LNCaP clone FGC (cell line): ENCODE data around the gene TRIM47.

Source experiments
- DNase-seq: peaks from one replicate; pipeline ENCODE4 v3.0.0-alpha.2; 2011; ENCODE audit warnings: low read depth
- H3K4me3 ChIP-seq: 2 replicates; pipeline ENCODE4 v1.5.1; 2011; ENCODE audit warnings: mild to moderate bottlenecking, low read depth, low read length, control low read depth
- TF ChIP-seq, protein P1 (sequence below): IDR thresholded peaks from 2 replicates; pipeline ENCODE4 v1.5.1; 2012; ENCODE audit warnings: mild to moderate bottlenecking; ENCODE audit not compliant: control insufficient read depth, insufficient read depth; ENCODE audit errors: extremely low read depth

TRIM47 gene

DNA sequence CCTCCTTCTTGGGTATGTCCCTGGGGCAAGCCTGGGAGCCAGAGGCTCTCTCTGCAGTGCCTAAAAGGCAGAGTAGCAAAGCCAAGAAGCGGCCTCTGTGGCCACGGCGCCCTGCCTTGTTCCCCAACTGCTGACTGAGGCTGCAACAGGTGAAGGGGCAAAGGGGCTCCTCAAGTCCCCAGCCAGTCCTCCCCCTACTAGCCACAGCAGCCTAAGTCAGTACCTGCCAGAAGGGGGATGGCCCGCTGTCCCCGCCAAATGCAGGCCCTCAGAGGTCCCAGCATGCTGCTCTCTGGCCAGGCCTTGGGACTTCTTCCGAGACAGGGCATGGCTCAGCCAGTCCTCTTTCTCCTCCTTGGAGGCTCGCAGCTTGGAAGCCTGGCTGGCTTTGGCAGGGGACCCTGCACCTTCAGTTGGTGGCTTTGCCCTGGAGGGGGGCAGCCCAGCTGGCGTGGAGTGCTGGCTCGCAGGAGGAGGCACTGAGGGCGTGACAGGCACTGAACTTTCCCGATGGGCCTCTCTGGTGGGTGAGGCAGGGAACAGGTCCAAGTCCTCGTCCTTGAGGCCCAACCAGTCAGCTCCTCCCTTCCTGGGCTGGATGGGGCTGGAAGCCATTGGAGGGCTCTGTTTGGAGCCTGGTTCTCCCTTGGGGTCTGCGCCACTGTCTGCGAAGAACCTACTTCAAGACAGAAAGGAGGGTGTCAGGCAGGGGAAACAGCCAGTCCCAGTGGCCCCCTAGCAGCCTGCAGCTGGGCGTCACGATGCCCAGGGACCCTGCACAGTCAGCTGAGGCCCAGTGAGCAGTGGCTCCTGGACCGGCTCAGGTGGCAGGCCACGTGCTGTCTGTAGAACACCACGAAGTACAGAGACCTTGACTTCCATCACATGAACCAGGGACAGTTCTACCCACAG is 44.8 kb upstream of the TRIM47 start:
- DNase-seq = no peak
- TF ChIP-seq, protein P1, sequence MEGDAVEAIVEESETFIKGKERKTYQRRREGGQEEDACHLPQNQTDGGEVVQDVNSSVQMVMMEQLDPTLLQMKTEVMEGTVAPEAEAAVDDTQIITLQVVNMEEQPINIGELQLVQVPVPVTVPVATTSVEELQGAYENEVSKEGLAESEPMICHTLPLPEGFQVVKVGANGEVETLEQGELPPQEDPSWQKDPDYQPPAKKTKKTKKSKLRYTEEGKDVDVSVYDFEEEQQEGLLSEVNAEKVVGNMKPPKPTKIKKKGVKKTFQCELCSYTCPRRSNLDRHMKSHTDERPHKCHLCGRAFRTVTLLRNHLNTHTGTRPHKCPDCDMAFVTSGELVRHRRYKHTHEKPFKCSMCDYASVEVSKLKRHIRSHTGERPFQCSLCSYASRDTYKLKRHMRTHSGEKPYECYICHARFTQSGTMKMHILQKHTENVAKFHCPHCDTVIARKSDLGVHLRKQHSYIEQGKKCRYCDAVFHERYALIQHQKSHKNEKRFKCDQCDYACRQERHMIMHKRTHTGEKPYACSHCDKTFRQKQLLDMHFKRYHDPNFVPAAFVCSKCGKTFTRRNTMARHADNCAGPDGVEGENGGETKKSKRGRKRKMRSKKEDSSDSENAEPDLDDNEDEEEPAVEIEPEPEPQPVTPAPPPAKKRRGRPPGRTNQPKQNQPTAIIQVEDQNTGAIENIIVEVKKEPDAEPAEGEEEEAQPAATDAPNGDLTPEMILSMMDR = no peak
- H3K4me3 ChIP-seq = no peak overlapping the region

DNA sequence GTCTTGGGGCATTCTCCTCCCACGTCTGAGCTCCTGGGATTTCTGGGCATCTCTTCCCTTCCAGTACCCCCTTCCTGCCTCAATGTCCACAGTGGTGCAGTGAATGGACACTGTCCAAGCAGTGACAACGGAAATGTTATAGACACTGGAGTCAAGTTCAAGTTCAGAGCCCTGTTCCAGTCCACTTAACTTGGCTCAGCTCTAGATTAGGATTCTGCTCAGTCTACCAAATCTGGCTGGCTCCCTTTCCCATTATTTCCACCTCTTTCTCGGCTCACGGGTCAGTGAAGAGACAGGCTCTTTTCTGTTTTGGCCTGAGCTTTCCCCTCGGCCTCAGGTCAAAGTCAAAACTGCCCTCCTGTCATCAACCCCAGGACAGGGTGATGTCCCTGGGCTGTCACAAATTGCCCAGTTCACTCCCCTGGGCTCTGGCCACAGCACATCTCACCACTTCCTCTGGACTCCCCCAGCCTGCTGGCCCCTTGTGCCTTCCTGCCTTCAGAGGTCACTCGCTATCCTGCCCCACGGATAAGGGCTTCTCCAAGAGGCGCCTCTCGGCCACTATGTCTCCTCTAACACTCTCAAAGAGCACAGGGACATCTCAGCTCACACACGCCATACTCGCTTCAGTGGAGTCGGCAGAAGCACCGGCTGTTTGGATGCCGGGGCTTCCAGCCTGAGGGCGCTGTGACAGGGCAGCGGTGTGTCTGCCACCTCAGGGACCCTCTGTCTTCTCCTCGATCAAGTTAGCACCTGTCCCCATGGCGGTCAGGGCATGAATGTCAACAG is 44.0 kb upstream of the TRIM47 start:
- TF ChIP-seq, protein P1 = no peak

DNA sequence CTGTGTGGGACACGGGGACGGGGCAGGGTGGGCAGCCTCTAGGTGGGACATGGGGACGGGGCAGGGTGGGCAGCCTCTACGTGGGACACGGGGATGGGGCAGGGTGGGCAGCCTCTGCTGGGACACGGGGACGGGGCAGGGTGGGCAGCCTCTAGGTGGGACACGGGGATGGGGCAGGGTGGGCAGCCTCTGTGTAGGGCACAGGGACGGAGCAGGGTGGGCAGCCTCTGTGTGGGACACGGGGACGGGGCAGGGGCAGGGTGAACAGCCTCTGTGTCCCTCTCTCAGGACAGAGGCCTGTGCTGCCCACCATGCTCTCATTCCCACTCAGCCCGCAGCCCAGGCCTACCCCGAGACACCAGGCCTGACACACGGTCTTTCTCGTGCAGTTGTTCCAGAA is 43.2 kb upstream of the TRIM47 start:
- DNase-seq = no peak
- TF ChIP-seq, protein P1 = no peak
- H3K4me3 ChIP-seq = no peak overlapping the region

More for the DNA sequence above, 44.0 kb upstream of the TRIM47 start:
- DNase-seq = no peak
- H3K4me3 ChIP-seq = no peak overlapping the region

DNA sequence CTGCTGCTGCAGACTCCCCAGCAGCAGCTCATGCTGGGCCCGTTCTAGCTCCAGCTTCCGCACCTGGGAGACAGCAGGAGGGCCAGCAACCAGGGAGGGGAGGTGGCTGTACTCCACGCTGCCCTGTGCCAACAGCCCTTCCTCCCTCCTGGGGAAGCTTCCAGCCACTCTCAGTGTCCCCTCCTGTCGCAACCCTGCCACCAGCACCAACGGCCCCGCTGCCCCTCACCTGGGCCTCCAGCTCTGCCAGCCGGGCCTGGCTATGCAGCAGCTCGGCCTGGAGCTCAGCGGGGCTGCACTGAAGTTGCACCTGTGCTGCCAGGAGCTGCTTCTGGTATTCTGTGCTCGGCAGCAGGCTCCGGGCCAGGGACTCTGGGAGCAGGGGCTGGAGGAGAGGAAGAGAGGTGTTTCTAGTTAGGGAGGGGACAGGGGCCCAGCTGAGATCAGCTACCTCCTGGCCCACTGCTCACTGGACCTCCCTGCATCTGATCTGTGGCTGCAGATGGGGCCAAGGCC is 41.7 kb upstream of the TRIM47 start:
- TF ChIP-seq, protein P1 = no peak
- no peak for DNase-seq
- H3K4me3 ChIP-seq = no peak overlapping the region

DNA sequence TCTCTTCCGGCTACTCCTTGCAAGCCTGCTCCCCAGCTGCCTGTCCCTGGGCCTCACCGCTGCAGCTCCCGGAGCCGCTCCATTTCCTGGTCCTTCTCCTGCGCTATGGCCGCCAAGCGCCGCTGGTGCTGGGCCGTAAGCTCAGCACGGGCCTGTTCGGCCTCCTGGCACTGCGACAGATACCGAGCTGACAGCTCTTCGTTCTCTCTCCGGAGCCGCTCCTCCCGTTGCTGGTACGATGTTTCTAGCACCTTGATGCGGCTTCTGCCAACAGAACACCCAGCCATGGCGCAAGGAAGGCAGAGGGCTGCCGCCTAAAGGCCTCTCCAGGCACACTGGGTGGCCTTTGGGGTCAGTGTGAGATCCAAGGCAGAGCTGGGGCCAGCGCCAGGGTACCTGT is 41.2 kb upstream of the TRIM47 start:
- TF ChIP-seq, protein P1 = no peak
- no peak for DNase-seq
- no peak overlapping the region for H3K4me3 ChIP-seq

DNA sequence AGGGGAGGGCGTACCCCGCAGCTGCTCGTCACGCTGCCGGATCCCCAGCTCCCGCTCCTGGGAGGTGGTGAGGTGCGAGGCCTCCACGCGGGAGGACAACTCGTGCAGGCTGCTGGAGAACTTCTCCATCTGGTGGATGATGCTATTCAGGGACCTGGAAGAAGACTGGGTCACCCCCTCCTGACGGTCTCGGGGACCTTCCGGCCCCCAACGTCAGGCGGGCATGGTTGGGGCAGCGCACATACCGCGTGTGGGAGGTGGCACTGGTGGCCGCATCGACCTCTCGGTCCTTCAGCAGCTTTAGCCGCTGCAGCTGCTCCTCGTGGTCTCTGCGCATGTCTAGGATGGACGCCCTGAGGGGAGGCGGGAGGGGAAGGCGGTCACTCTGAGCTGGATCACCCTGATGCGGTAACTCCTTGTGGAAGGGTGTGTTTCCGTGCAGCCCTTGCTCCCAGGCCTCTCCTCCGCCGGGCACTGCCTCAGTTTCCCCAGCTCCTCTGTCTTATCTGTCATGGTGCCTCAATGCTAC is 39.6 kb upstream of the TRIM47 start:
- H3K4me3 ChIP-seq = no peak overlapping the region
- DNase-seq = no peak
- TF ChIP-seq, protein P1 = no peak
